HG03025 (cell line): Measurements from ENCODE around the gene PDZRN4.

Experiments
- ATAC-seq: cut with Tn5 transposase; IDR thresholded peaks from one replicate; pipeline ENCODE4 v1.9.1; 2021; ENCODE audit warnings: mild to moderate bottlenecking, moderate library complexity; ENCODE audit not compliant: unreplicated experiment, low FRiP score

PDZRN4 gene

DNA sequence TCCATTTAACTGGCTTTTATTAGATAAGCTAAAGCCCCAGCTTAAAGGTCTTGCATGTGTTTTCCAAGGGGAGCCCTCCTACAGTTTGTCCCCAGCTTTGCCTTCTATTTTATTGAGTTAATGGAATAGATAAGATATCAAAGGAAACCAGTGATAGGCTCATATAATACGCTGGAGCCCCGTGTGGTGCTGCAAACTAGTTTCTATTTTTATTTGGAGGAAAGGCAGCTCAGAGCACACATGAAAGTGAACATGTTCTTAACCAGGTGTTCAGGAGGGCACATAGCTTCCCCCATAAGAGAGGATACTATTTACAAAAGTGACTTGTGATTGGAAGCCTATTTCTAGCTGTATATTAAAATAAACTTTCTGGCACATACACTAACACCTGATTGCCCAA, 251.7 kb downstream of the PDZRN4 start:
- no peak for ATAC-seq

DNA sequence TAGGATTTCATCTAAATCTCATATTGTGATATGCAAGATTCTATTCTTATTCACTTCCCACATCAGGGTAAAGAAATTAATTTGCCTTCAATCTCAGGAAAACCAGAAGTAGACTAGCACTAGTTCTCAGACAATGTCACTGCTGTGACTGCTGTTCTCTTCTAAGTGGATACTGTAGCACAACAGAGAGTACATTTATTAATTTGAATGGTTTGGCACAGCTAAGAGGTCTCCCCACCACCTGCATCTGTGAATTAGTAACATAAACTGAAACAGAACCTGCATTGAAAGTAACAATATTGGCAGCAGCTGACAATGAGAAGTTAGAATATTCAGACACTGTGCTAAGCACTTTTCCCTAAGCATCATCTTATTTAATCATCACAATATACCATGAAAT, 253.1 kb downstream of the PDZRN4 start:
- ATAC-seq: no peak

DNA sequence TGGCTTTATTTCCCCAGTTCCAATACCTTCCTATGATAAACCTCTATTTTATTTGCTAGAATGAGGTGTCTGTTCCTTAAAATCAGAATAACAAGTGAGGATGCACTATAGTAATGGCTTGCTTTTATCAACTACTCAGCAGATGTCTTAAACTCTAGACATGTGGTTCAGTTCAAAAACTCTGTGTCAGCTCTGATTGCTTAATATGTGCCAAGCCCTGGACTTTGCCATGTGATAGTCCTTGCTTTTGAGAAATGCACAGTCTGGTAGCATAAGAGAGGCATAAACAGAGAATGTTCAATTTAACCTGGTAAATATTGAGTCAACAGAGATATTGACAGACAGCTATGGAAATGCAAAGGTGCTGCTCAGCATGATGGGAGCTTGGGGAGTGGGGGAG, 254.8 kb downstream of the PDZRN4 start:
- ATAC-seq: no peak

DNA sequence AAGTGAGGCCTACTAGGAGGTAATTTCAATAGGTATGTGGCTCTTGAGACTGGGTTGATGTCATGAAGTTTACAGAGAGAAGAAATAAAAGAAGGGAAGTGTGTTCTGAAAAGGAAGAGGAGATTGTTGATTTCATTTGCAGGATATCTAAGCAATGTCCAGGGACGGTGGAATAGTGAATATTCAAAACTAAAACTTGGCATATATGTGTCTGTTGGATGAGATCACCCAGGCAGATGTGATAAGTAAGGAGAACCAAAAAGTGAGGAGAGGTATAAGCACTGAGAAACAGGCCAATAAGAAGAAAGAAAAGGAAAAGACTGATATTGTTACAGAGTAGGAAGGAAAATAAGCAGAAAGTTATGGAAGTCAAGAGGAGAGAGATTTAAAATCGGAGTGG, 255.6 kb downstream of the PDZRN4 start:
- ATAC-seq: no peak

DNA sequence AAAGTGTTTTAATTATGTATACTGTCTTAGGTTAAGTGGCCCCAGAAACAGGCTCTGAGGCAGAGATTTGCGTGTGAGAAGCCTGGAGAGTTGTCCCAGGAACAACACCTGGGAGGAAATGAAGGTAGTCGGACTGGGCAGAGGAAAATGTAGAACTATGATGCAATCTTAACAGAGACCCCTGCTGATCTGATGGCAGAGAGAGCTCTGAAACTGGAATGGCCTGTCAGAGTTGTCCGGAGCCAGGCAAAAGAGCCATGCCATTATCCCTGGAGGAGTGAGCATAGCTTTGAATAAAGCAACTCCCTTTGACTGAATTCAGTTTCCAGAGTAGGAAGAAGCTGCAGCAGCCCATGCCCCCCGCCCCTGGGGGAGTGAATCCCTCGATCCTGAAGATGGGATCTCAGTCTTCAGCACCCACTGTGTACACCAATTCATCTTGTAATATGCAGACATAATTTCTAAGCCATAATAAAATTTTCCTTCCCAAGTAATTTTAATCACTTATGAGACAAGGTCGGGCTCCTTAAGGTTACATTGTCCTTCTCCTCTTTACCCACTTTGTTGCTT, 264.8 kb downstream of the PDZRN4 start:
- ATAC-seq: no peak

DNA sequence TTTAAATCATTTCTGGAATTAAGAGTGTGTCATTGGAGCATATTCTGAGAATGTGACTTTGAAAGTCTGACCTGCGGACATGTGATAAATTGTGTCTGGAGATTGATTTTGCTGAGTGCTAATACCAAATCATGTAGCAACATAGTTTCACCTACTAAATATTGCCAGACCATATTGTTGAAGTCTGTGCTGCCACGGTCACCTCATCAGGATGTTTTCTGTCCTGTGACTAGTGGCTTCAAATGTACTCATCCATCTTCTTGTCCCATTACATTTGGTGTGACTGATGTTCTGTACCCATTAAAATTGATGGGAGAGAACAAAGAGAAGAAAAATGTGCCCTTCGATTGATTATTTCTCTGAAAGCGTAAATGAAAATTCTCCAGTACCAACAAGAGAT, 265.3 kb downstream of the PDZRN4 start:
- no peak for ATAC-seq

DNA sequence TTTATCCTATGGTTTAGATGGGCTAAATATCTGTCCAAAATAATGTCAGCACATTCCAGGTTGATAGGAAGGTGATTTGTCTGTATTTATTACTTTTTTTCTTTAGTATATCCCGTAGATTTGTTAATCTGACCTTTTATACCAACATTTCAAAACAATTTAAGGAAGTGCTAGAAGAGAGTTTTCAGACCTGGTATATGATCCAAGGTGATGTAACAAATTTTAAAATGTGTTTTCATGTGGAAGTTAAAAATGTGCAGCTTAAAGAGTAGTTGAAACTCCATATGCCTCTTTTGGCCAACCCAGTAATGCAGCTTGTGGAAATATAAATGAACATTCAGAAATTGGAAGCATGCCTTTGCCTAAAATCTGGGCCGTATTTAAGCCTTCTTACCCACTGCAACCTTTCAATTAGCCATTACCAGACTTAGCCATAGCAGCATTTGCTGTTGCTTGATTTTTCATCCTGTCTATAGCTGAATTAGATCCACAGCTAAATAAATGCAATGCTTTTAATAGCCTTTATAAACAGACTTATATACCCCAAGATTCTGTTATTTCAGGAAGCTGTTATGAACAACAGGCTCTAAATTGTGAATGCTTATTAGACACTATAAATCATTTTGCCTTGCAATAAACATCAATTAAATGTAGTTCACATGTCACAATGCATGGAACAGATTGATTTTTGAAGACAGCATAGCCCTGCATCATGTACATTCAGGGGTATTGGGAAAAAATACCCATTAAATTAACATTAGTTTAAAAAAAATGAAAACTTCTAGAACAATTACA, 271.2 kb downstream of the PDZRN4 start:
- no peak for ATAC-seq

DNA sequence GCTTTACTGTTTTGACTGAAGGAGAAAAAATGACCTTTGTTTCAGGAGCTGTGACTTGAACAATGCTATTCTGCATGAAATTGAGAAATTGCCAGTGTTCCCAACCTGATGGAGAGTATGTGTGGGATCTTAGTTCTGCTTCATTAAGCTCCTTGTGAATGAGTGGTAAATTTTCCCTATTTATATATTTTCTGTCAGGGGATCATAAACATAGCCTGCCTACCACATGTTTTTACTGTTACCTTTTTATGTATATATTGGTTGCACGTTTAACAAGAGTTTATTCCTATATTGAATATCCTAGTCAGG, 271.7 kb downstream of the PDZRN4 start:
- ATAC-seq: no peak

DNA sequence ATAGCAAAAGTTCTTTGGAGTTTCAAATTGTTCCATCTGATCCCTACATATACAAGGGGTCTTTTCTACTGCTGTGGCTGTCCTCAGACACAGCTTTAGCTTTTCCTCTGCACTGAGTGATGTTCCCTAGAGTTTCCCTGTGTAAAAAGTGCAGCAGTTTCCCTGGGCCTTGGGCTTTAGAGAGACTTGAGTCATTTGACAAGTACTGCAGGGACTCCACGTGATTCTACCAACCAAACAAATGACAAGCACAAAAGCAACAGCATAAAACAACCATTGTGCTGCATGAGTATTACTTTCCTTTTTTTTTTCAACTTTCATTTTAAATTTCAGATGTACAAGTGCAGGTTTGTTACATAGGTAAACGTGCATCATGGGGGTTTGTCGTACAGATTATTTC, 272.8 kb downstream of the PDZRN4 start:
- ATAC-seq: no peak

DNA sequence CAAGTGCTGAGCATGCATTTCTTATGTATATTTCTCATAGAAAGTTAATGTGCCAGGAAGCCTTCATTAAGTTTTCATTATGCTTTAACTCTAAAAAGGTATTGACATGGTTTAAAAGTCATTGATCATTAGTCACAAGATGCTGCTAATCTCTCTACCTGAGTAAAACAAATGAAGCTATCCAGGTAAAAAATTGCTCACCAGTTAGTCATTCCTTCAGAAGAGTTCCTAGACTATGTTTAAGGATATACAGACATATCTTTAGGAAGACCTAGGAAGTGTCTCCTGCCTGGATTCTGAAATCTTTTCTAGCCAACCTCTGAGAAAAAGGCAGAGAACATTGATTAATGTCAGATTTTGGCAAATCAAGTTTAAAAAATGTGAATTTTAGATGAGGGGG, 274.2 kb downstream of the PDZRN4 start:
- ATAC-seq: no peak

DNA sequence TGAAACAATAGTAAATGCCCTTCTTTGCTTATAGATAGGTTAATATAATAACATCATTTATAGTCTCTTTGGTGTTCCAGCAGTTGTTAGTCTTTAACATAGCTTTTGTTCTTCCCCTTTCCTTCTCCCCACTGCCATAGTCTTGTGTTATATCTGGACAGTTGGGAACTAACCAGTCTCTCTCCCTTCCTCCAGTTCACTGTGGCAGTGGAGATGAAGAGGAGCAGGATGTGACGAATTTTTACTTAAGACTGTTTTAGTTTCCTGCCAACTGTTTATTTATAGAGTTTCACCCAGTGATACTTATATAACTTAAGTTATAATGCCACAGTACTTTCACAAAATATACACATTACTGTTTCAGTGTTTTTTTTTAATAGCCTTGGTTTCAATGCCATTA, 277.4 kb downstream of the PDZRN4 start:
- no peak for ATAC-seq

DNA sequence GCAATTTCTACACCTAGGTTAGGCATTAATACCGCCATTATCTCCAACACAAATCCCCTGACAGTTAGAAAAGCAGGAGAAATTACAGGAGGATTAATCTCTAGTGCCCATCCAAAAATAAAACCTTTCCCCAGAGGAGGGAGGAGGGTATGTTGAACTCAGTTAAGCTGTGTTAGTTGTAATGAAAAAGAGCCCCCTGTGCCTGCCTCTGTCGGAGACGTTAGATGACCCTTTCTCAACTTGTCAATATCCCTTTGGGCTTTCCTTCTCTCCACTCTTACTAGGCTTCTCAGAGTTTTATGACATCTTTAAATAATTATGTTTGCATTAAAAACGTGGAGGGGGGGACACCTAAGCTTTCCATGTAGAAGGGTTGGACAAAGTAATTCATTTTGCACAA, 278.2 kb downstream of the PDZRN4 start:
- ATAC-seq: no peak

DNA sequence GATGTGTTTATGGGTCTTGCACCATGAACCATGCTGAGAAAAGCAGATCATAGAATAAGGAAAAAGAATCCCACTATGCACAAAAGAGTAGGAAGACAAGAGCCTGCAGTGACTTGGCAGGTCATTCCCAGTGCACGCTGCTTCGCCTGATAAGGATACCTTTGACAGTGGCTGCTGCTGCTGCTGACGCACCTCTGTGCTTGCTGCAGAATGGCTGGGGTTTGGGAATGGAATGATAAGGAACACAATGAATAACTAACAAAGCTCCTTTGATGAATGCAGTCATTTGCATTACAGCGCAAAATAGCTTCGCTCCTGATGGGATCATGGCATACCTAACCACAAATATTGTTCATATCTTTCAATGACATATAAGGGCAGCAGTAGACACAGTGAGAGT, 278.7 kb downstream of the PDZRN4 start:
- no peak for ATAC-seq

DNA sequence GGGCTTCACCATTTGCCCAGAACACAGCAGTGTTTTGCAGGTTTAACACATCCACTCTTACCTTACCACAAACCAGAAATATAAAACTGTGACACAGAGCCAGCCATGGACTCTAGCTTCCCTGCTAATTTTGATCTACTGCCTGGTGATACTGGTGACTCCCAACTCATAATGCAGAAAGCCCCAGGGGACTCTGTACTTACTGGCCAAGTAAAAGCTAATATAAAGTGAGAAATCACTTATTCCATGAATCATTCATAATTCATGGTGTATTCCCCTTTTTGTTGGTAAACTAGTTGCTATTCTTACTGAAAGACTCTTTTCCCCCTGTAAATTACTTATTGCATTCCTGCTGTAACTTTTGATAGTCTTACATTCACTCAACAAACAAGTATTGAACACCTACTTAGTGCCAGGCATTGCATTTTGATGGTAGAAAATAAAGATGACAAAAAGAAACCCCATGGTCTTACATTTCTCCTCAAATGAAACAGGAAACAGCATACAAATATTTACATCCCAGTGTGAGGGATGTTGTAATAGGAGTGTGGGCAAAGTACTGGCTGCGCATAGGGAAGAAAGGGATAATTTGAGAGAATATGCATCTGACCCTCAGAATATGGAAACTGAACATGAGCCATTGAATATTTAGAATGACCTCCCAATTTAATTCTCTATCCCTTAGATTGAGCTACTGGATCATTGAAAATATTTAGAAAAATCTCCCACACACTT, 279.6 kb downstream of the PDZRN4 start:
- no peak for ATAC-seq

DNA sequence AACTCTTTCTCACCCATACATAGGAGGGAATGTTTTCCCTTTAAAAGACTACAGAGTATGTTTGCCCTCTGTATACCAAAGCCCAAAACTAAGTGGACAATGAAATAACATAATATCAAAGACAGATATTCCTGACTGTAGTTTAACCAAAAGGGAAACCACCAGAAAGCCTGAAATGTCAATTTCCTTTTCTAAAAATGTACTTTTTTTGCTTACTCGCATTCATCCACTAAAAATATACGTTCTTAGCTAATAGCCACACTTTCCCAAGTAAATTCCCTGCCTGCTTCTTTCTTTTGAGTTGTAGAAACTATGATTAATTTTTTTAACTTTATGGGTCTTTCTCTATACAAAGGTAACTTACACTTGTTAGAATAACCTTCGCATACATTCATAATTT, 280.2 kb downstream of the PDZRN4 start:
- no peak for ATAC-seq

DNA sequence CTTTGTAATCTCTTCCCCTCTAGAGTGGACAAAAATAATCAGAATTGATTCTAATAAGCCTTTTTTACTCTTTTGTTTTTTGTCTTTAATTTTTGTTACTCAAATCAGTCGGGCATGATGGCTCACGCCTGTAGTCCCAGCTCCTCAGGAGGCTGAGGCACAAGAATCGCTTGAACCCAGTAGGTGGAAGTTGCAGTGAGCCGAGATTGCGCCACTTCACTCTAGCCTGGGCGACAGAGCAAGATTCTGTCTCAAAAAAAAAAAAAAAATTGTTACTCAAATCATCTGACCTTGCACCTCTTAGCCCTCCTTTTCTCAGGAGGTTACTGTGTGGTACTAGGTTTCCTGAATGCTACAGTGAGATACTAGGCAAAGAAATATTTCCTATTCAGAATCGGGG, 280.6 kb downstream of the PDZRN4 start:
- ATAC-seq: no peak

DNA sequence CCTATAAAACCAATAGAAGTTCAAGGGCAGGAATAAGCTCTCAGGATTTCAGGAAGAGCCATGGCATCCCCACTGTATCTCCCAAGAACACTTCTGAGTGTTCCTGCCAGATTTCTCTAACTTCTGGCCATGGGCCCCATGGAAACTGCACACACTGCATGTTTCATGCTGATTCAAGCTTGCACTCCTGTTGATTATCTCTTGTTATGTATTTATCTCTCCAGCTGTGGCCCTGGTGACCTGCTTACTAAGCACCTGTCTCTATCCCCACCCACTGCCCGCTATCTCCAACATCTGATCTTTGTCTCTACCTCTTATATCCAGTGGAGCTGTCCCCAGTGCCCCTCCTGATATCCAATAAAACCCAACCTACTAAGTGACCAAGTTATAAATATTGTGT, 285.3 kb downstream of the PDZRN4 start:
- no peak for ATAC-seq

DNA sequence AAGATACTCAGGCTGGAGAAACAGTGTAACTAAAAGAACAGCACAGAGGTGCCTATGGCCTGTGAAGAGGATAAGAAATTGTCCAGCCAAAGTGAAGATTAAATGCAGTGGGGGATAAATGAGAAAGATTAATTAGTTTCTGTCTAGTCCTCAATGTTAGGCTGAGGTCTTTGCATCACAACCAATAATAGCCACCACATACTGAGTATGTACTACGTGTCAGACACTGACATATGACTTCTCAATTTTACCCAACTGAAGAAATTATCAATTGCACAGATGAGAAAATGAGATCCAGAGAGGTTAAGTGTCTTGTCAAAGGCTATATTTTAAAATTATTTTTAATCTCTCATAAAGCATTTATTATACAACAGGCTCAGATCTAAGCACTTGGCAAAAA, 285.9 kb downstream of the PDZRN4 start:
- no peak for ATAC-seq

DNA sequence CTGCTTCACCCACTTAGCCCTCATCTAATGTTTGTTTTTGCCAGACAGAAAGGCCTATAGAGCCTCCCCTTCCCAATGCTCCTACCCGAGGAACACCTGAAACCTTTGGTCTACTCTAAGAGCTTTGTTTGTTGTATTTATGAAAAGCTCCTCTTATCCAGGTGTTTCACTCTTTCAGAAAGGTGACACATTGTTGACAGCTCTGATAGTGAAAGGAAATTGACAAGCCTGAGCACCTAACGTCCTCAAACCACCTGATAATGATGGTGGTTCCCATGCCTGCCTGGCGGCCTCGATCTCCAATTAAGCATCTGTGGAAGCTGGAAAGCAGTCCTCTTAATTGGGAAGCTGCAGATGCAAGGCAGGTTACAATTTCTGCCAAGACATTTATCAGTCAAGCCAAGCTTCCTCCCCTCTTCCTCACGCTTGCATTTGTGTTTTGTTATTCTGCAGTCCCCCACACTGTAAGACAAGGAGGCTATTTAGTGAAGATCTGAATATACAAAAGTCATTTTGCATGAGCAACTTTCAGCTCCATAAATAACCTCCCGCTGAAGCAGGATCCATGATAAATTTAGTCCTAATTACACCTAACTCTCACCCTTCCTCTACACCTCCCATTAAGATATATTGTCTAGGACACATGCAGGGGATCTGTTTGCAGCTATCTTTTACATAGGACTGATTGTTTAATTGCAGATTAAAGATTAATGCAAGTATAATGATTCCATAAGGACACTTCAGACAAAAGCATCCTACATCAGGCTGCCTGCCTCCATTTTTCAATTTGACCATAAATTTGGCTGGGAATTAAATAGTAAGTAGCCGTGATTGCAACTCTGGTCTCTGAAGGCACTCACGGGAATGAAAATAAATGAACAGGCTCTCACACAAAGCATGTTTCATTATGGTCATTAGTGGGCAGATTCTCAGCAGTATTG, 288.6 kb downstream of the PDZRN4 start:
- no peak for ATAC-seq

DNA sequence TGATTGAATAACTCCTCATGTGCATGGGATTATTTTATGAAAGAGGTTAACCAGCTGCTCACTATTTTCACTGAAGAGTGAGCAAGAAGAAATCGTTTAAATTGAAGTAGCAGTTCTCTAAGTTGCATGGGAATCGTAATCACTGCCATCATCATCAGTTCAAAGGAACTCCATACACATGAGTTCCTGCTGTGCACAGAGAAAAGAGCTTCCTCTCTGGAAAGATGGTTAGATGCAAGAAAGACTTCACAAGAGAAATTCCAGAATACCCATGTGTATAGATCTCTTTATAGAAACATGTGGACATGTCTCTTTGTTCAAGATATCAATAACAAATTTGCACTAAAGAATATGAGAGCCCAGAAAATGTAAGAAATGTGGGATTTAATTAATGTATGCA, 291.3 kb downstream of the PDZRN4 start:
- no peak for ATAC-seq

DNA sequence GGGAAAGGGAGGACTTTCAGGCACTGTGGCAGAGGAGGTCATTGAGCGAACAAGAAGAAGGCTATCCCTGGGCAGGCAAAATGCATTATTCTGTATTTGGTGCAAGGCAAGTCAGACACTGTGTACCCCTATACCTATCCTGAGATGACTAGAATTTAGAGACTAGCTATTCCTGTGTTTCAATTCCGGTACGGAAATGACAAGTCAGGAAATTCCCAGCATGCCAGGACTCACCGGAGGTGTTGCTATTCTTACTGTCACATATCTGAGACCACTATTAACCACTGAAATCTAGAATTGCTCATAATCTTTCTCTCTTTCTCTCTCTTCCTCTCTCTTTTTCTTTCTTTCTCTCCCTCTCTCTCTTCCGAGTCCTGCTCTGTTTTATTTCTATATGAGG, 297.1 kb downstream of the PDZRN4 start:
- ATAC-seq: peak; percentile 61
